Mesendoderm (in vitro differentiated cells): ENCODE results near the gene CABLES2.

Experiments used
- DNase-seq: peaks from one replicate; pipeline ENCODE4 v3.0.0; 2013
- H2AK5ac ChIP-seq: 2 replicates; pipeline ENCODE4 v1.6.1; 2013; ENCODE audit warnings: low read length, inconsistent platforms
- H2BK120ac ChIP-seq: 2 replicates; pipeline ENCODE4 v1.6.1; 2013; ENCODE audit warnings: low read depth, mild to moderate bottlenecking, low read length, moderate library complexity, mixed read lengths
- H2BK15ac ChIP-seq: replicated peaks from 2 replicates; pipeline ENCODE4 v1.6.1; 2013; ENCODE audit warnings: low read depth, mild to moderate bottlenecking, moderate library complexity
- H2BK5ac ChIP-seq: 2 replicates; pipeline ENCODE4 v1.6.1; 2013; ENCODE audit warnings: low read length, inconsistent platforms
- H3K18ac ChIP-seq: 2 replicates; pipeline ENCODE4 v1.6.1; 2013; ENCODE audit warnings: mild to moderate bottlenecking, low read length, mixed read lengths
- H3K23ac ChIP-seq: one replicate; pipeline ENCODE4 v1.6.1; 2013; ENCODE audit warnings: low read length
- H3K27ac ChIP-seq: 2 replicates; pipeline ENCODE4 v1.5.1; 2013; ENCODE audit warnings: low read depth, mild to moderate bottlenecking, inconsistent platforms, low read length, moderate library complexity
- H3K27me3 ChIP-seq: 2 replicates; pipeline ENCODE4 v1.6.1; 2013; ENCODE audit warnings: low read length, control low read depth, mild to moderate bottlenecking, inconsistent platforms; ENCODE audit not compliant: insufficient read depth, poor library complexity
- H3K36me3 ChIP-seq: 2 replicates; pipeline ENCODE4 v1.6.1; 2013; ENCODE audit warnings: low read length, inconsistent platforms; ENCODE audit not compliant: control insufficient read depth, insufficient read depth
- H3K4ac ChIP-seq: one replicate; pipeline ENCODE4 v1.6.1; 2013; ENCODE audit warnings: low read depth, mild to moderate bottlenecking, low read length, moderate library complexity
- H3K4me1 ChIP-seq: 2 replicates; pipeline ENCODE4 v1.6.1; 2013; ENCODE audit warnings: low read depth, low read length, inconsistent platforms; ENCODE audit not compliant: control insufficient read depth
- H3K4me2 ChIP-seq: 2 replicates; pipeline ENCODE4 v1.6.1; 2013; ENCODE audit warnings: low read length
- H3K4me3 ChIP-seq: 2 replicates; pipeline ENCODE4 v1.5.1; 2013; ENCODE audit warnings: mild to moderate bottlenecking, low read length
- H3K56ac ChIP-seq: one replicate; pipeline ENCODE4 v1.6.1; 2013; ENCODE audit warnings: low read length
- H3K79me1 ChIP-seq: 2 replicates; pipeline ENCODE4 v1.6.1; 2013; ENCODE audit warnings: low read length, inconsistent platforms
- H3K79me2 ChIP-seq: 2 replicates; pipeline ENCODE4 v1.6.1; 2013; ENCODE audit warnings: mild to moderate bottlenecking, low read length; ENCODE audit not compliant: control insufficient read depth, insufficient read depth
- H3K9ac ChIP-seq: 2 replicates; pipeline ENCODE4 v1.6.1; 2013; ENCODE audit warnings: low read length, inconsistent platforms
- H4K5ac ChIP-seq: one replicate; pipeline ENCODE4 v1.6.1; 2013; ENCODE audit warnings: low read length
- H4K8ac ChIP-seq: one replicate; pipeline ENCODE4 v1.6.1; 2013; ENCODE audit warnings: low read depth, mild to moderate bottlenecking, control low read depth, low read length, moderate library complexity
- WGBS: extraction: QIAGEN DNeasy Blood & Tissue Kit; methylation state at CpG from one replicate; pipeline ENCODE4 v1.1.7; 2013; ENCODE audit warnings: low lambda C conversion rate, missing lambda C conversion rate; ENCODE audit not compliant: insufficient coverage; ENCODE audit errors: extremely low coverage; 5-methylcytosine and 5-hydroxymethylcytosine counted together

Gene CABLES2

GRCh38 chr20:62446888-62447869 lies 40.1 kb upstream of the CABLES2 start:
- no peak for DNase-seq

GRCh38 chr20:62446481-62446880 lies 39.4 kb upstream of the CABLES2 start:
- no CpG with 5 or more reads among the region's 12 CpGs for WGBS
- Histone ChIP-seq H3K4me3 (no peak overlapping the region), H3K4me1 (no peaks in the 10 kb centered on the region), H2BK120ac (no peak overlapping the region), H4K5ac (no peak overlapping the region), H3K4ac (no peak overlapping the region), H2BK5ac (no peak overlapping the region), H2BK15ac (no peak overlapping the region), H3K27ac (no peak overlapping the region), H3K27me3 (no peaks in the 10 kb centered on the region), H3K23ac (no peak overlapping the region), H3K79me2 (no peaks in the 10 kb centered on the region), H3K4me2 (no peak overlapping the region), H4K8ac (no peak overlapping the region), H3K18ac (no peak overlapping the region), H3K56ac (no peak overlapping the region), H3K79me1 (no peaks in the 10 kb centered on the region), H2AK5ac (no peak overlapping the region), H3K36me3 (no peaks in the 10 kb centered on the region), H3K9ac (no peak overlapping the region)
- DNase-seq, result no peak

More at GRCh38 chr20:62446888-62447869, 40.1 kb upstream of the CABLES2 start:
- Histone ChIP-seq H3K4me3 (no peak overlapping the region), H3K27me3 (no peaks in the 10 kb centered on the region), H3K18ac (no peak overlapping the region), H3K56ac (no peak overlapping the region), H3K79me1 (no peaks in the 10 kb centered on the region), H3K4me1 (no peaks in the 10 kb centered on the region), H3K79me2 (no peaks in the 10 kb centered on the region), H2BK5ac (no peak overlapping the region), H2BK15ac (no peak overlapping the region), H4K5ac (no peak overlapping the region), H2BK120ac (no peak overlapping the region), H4K8ac (no peak overlapping the region), H2AK5ac (no peak overlapping the region), H3K23ac (no peak overlapping the region), H3K9ac (no peak overlapping the region), H3K4ac (no peak overlapping the region), H3K4me2 (no peak overlapping the region), H3K36me3 (no peaks in the 10 kb centered on the region), H3K27ac (no peak overlapping the region)
- WGBS, result no CpG with 5 or more reads among the region's 44 CpGs

- Histone ChIP-seq H3K27ac (no peak overlapping the region), H3K18ac (no peak overlapping the region), H3K36me3 (no peaks in the 10 kb centered on the region), H3K56ac (no peak overlapping the region), H3K9ac (no peak overlapping the region), H4K8ac (no peak overlapping the region), H3K27me3 (no peaks in the 10 kb centered on the region), H3K4me2 (no peak overlapping the region), H2AK5ac (no peak overlapping the region), H3K4me1 (no peaks in the 10 kb centered on the region), H2BK15ac (no peak overlapping the region), H3K23ac (no peak overlapping the region), H3K79me2 (no peaks in the 10 kb centered on the region), H4K5ac (no peak overlapping the region), H2BK120ac (no peak overlapping the region), H2BK5ac (no peak overlapping the region), H3K4ac (no peak overlapping the region), H3K4me3 (no peak overlapping the region), H3K79me1 (no peaks in the 10 kb centered on the region)
- WGBS, result no CpG with 5 or more reads among the region's 36 CpGs
- DNase-seq, result no peak
Observed at GRCh38 chr20:62445553-62446340, 38.7 kb upstream of the CABLES2 start.

GRCh38 chr20:62444286-62444685 lies 37.2 kb upstream of the CABLES2 start:
- H2BK5ac ChIP-seq, result no peak overlapping the region
- H2AK5ac ChIP-seq, result no peak overlapping the region
- no peak overlapping the region for H3K4me2 ChIP-seq
- no peak overlapping the region for H3K27ac ChIP-seq
- H3K56ac ChIP-seq, result no peak overlapping the region
- WGBS, result no CpG with 5 or more reads among the region's 6 CpGs
- no peak overlapping the region for H3K23ac ChIP-seq
- H2BK15ac ChIP-seq, result no peak overlapping the region
- no peak overlapping the region for H3K4ac ChIP-seq
- no peak for DNase-seq
- no peaks in the 10 kb centered on the region for H3K27me3 ChIP-seq
- no peak overlapping the region for H2BK120ac ChIP-seq
- H3K4me1 ChIP-seq, result no peaks in the 10 kb centered on the region
- H3K9ac ChIP-seq, result no peak overlapping the region
- H3K36me3 ChIP-seq, result no peaks in the 10 kb centered on the region
- H4K5ac ChIP-seq, result no peak overlapping the region
- no peak overlapping the region for H3K4me3 ChIP-seq
- no peak overlapping the region for H4K8ac ChIP-seq
- H3K79me1 ChIP-seq, result no peaks in the 10 kb centered on the region
- no peak overlapping the region for H3K18ac ChIP-seq
- no peaks in the 10 kb centered on the region for H3K79me2 ChIP-seq

- no peak overlapping the region for H2BK120ac ChIP-seq
- H3K9ac ChIP-seq, result no peak overlapping the region
- H3K4me1 ChIP-seq, result no peaks in the 10 kb centered on the region
- H3K27me3 ChIP-seq, result no peaks in the 10 kb centered on the region
- H3K27ac ChIP-seq, result no peak overlapping the region
- H2AK5ac ChIP-seq, result no peak overlapping the region
- no peak overlapping the region for H2BK5ac ChIP-seq
- no peaks in the 10 kb centered on the region for H3K36me3 ChIP-seq
- no peaks in the 10 kb centered on the region for H3K79me1 ChIP-seq
- no CpG with 5 or more reads among the region's 16 CpGs for WGBS
- H3K56ac ChIP-seq, result peak overlapping the region; percentile 34
- H4K8ac ChIP-seq, result no peak overlapping the region
- H4K5ac ChIP-seq, result no peak overlapping the region
- no peak overlapping the region for H3K4me3 ChIP-seq
- no peak overlapping the region for H3K23ac ChIP-seq
- DNase-seq, result no peak
- H2BK15ac ChIP-seq, result no peak overlapping the region
- H3K4me2 ChIP-seq, result no peak overlapping the region
- no peak overlapping the region for H3K4ac ChIP-seq
- no peaks in the 10 kb centered on the region for H3K79me2 ChIP-seq
- no peak overlapping the region for H3K18ac ChIP-seq
Observed at GRCh38 chr20:62441987-62442539, 35.0 kb upstream of the CABLES2 start.
